ENCODE data around the gene COPS3. TPM values are rescaled to one million over a fixed set of nuclear protein-coding genes. Genes with fewer than 3 reads are reported as not detected.

COPS3 gene
- total and polyA plus RNA-seq, 8 donors = 48.4 to 69.9 (median 64.9) TPM

DNA sequence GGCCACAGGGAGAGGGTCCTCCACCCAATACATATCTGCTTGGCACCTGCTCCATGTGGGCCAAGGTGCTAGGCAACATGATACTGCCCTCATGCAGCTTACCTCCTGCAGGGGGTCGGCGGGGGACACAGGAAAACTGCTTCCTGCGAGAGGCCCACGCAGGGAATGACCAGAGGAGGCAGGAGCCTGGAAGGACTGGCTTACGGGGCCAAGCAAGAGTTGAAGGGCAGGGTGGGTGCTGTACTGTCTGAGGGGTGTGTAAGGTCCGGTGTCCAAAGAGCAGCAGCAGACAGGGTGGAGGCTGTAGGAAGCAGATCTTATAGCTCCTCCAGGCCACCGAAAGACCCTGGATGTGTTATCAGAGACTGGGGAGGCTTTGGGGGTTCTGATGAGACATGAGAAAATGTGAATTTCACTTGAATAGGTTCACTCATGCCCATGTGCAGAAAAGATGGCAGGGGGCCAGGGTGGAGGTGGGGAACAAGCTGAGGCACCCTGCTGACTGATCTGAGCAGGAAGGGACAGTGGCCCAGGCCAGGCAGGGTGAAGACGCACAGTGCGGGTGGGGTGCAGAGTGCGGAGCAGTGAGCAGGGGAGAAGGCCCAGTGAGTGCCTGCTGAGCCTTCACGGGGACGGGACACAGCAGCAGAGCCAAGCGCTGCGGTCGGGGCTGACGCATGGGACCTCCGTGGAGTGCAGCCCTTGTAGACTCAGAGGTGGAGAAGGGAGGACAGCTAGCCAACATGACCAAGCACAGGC is 52.3 kb downstream of the COPS3 start:
- no peaks in the 10 kb centered on the region for H3K4me1 ChIP-seq
- H3K36me3 ChIP-seq = peaks cover 0 to 95% of the 10 kb centered on the region in 2 donors
- intact Hi-C loops (cut with DNase I) = no loop called here

DNA sequence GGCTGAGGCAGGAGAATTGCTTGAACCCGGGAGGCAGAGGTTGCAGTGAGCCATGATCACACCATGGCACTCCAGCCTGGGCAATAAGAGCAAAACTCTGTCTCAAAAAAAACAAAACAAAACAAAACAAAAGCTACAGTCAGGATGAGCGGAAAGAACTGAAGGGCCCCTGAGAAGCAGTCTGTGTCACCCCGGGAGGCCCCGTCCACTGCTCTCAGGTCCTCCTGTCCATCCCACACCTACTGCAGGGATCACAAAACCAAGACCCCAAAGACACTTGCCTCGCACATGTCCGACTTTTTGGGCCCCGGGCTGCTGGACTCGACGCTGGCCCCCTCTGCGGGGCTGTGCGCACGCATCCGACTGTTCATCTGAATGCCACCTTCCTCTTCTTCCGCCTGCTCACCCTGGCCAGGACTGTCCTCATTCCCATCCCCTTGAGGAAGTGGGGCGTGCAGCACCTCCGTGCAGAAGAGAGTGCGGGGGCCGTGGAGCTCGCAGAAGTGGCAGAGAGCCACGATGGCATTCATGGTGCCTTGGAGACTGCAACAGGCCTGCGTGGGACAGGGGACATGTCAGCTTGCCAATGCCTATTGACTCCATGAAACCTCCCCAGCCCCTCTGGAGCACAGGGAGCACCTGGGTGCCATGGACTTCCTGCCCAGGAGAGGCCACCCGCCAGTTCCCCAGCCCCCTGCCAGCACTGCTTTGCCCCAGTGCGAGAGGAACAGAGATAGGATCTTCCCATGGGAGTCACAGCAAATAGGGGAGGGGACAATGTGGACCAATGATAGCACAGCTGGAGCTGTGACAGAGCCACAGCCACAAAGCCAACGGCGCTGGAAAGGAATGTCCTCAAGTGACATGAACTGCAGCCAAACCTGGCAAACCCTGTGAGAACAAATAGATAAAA is 53.2 kb downstream of the COPS3 start:
- intact Hi-C loops (cut with DNase I) = no loop called here
- Histone ChIP-seq H3K9me3 (no peaks in the 10 kb centered on the region), H3K4me1 (no peaks in the 10 kb centered on the region), H3K27me3 (no peaks in the 10 kb centered on the region), H3K36me3 (peaks cover 0 to 100% of the 10 kb centered on the region in 2 donors), H3K27ac (no peak overlapping the region), H3K4me3 (no peak overlapping the region)
- ATAC-seq (no peak), DNase-seq (no peak)
- TF ChIP-seq, protein P1, sequence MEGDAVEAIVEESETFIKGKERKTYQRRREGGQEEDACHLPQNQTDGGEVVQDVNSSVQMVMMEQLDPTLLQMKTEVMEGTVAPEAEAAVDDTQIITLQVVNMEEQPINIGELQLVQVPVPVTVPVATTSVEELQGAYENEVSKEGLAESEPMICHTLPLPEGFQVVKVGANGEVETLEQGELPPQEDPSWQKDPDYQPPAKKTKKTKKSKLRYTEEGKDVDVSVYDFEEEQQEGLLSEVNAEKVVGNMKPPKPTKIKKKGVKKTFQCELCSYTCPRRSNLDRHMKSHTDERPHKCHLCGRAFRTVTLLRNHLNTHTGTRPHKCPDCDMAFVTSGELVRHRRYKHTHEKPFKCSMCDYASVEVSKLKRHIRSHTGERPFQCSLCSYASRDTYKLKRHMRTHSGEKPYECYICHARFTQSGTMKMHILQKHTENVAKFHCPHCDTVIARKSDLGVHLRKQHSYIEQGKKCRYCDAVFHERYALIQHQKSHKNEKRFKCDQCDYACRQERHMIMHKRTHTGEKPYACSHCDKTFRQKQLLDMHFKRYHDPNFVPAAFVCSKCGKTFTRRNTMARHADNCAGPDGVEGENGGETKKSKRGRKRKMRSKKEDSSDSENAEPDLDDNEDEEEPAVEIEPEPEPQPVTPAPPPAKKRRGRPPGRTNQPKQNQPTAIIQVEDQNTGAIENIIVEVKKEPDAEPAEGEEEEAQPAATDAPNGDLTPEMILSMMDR (IDR thresholded peaks at IDR 0.05) = no peak

More for the DNA sequence above, 52.3 kb downstream of the COPS3 start:
- Histone ChIP-seq H3K27me3 (no peaks in the 10 kb centered on the region), H3K9me3 (no peaks in the 10 kb centered on the region), H3K4me3 (no peak overlapping the region), H3K27ac (no peak overlapping the region)
- no peak for ATAC-seq
- no peak for DNase-seq
- TF ChIP-seq, protein P1 (IDR thresholded peaks at IDR 0.05) = no peak

DNA sequence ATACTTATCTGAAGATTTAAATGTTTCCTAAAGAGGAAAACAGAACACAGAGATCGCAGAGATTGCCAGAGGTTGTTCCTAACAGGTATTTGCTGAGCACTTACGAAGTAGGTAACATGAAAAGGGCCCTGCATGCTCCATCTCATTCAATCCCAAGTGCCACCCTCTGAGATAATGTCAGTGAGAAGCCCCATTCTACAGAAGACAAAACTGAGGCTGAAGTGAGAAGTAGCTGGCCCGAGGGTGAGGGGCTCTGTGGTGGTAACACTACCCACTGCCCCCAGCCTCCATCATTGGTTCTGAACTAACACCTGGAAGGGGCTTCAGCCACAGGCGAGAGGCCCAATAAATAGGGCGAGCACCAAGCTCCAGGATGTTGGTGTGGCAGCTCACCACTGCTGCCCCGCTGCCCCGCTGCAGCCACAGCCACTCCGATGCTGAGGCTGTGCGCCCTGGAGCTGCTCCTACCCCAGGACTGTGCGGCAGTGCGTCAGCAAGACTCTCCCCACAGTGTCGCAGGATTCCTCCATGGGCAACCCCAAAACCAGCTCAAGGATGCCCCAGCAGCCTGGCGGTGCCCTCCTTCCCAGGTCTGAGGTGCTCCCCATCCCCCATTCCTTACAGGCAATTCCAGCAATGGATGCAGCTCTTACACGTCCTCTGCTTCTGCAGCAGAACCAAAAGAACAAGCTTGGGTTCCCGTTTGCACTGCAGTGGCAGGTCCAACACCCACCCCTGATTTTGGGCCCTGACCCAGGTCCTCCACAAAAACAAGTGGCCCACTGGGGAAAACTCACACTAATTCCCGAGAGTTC is 54.4 kb downstream of the COPS3 start:
- H3K36me3 ChIP-seq = peaks cover under 1 to 100% of the 10 kb centered on the region in 2 donors
- no peaks in the 10 kb centered on the region for H3K27me3 ChIP-seq
- H3K27ac ChIP-seq = no peak overlapping the region
- DNase-seq = no peak
- intact Hi-C loops (cut with DNase I) = no loop called here
- no peaks in the 10 kb centered on the region for H3K9me3 ChIP-seq
- H3K4me1 ChIP-seq = no peaks in the 10 kb centered on the region
- H3K4me3 ChIP-seq = no peak overlapping the region
- ATAC-seq = no peak
- TF ChIP-seq, protein P1 (IDR thresholded peaks at IDR 0.05) = no peak

DNA sequence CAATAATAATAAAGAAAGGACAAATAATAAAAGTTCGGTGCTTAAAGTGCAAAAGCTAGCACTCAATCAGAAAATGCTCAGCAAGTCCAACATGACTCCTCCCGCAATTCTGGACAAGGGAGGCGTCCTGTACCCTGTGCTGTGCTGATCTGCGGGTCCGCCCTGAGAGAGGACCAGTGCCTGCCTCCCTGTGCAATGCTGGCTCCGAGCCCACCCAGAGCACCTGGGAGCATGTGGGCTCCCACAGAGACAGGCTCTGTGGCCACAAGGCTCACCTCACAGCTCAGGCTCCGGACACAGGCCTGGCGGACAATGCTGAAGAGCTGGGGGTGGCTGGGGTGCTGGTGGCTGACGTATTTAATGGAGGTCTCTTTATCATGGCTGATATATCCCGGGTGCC is 55.1 kb downstream of the COPS3 start:
- Histone ChIP-seq H3K27me3 (no peaks in the 10 kb centered on the region), H3K9me3 (no peaks in the 10 kb centered on the region), H3K27ac (no peak overlapping the region), H3K4me1 (no peaks in the 10 kb centered on the region), H3K36me3 (peaks cover 3 to 100% of the 10 kb centered on the region in 2 donors), H3K4me3 (no peak overlapping the region)
- TF ChIP-seq, protein P1 (IDR thresholded peaks at IDR 0.05) = no peak
- ATAC-seq (no peak), DNase-seq (no peak)
- intact Hi-C loops (cut with DNase I) = no loop called here

Measured in left lung (tissue), 10 donors.